Skin epidermis (tissue), 12 donors: ENCODE data around the gene POU3F1.
"Not testable (repeated sequence)": the region's sequence is repeated elsewhere in the genome, so short reads cannot be mapped to it uniquely, and the experiment has no call there.

ENCODE experiments used
- H3K27ac ChIP-seq, 21 experiments: fragments of 200-600 bp; sonication (generic) in 11 of 21; one replicate each; pipeline ENCODE4 v1.5.0; 2020; ENCODE audit warnings: mild to moderate bottlenecking in 3 of 21, inconsistent platforms in 2 of 21, moderate library complexity in 2 of 21
- H3K4me3 ChIP-seq, 7 experiments: fragments of 200-600 bp; sonication (generic) in 2 of 7; one replicate each; pipeline ENCODE4 v1.5.0; 2020; ENCODE audit warnings: inconsistent platforms in 2 of 7, mild to moderate bottlenecking in 2 of 7, moderate library complexity in 1 of 7

Gene POU3F1

DNA sequence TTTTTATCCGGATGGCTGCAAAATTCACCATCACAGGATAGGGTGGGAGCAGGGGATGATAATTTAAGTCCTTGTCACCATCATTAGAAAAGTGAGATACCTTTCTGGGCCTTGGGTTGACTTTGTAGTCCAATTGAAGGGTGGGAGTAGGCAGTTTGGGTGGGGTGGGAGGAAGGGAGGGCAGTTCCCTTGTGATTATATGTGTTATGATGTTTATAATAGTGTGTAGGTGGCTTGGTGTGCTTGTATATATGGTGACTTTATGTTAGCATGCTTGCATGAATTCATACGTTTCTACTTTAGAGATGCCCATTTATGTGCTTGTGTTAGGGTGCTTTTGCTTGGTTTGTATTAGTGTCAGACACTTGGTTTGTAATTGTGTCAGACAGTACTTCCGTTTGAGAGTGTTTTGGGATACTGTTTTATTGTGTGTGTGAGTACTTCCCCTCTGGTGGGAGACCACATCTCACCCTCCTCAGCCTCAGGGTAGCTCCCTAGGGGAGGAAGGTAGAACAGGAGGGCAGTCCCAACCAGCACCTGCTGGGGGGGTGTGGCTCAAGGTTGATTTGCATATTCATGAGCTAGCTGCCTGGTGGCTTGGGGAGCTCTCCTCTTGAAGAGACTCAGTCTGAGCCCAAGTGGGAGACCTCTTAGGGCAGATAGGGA, 6.3 kb upstream of the POU3F1 start:
- Histone ChIP-seq H3K27ac (peak overlapping the region in 1 of 21 experiments; percentile 32), H3K4me3 (no peak overlapping the region)

DNA sequence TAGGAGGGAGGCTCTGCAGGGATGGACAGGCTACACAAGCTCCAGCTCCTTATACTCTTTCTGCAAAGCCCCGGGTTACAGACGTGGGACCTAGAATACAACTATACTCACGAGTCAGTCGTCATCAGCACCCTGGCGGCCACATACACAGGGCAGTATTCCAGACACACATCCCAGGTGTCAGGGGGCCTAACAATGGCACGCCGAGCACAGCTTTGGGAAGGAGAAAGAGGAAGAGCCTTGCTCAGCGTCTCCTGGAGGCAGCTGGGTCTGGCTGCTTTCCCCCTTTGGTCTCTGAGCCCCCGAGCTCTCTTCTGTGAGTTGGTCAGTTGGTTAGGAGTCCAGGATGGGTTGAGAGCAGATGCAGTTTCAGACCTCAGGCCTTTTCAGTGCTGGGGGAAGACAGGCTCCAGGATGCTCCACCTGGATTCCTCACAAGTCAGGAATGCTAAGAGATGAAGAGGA, 4.5 kb upstream of the POU3F1 start:
- peak overlapping the region in 1 of 21 experiments; percentile 20 for H3K27ac ChIP-seq
- H3K4me3 ChIP-seq: no peak overlapping the region

DNA sequence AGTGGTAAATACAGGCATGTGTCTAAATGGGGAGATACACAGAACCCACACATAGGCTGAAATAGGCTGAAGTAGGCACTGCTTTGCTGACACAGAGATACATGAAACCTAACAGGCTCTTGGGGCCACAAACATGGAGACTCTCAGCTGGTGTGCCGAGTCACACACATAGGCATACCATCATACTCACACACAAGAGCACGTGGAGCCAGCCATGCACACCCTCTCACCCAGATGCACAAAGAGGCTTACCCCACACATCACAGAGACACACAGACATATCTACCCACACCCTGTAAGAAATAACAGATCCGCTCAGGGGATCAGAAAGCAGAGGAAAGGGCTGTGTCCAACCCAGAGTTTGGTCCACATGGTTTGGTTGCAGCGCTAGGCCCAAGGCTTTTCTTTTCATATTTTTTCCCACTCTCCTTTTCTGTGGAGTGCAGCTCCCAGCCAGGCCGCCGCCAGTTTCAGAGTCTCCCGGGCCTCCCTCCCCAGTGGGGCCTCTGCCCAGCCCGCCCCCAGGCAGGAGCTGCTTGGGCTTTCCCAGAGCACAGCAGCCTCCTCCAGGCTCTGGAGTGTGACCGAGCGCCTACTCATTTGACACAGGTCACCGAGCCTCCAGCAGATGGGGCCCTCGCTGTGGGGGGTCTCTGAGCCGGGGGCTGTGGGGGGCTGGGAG, 3.9 kb upstream of the POU3F1 start:
- Histone ChIP-seq H3K4me3 (no peak overlapping the region), H3K27ac (peak overlapping the region in 1 of 21 experiments; percentile 20)

DNA sequence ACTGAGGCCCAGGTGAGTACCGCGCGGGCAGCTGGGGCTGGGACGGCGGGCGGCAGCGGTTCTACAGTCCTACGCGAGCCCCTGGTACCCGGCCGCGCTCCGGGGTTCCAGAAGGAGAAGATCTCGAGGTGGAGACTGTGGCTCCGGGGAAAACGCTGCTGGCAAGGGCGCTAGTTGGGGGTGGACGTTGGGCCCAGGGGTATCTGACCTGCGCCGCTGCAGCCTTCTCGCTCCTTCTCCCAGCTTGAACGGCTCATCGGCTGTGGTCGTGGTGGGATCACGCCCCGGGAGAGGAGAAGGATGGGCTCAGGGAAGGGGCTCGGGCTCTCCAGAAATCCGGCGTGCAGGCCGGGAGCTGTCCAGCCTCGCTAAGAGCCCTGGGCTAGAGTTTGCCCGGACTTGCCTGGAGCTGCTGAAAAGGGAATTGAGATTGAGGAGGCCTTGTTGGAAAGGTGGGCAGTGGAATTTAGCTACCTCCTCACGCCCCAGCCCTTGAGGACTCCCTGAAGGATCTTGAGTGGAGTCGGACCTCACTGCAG, 1.1 kb upstream of the POU3F1 start:
- peak overlapping the region; percentile 40 to 72 (median 58) for H3K4me3 ChIP-seq
- H3K27ac ChIP-seq: peak overlapping the region in 20 of 21 experiments; percentile 2 to 83 (median 64)

DNA sequence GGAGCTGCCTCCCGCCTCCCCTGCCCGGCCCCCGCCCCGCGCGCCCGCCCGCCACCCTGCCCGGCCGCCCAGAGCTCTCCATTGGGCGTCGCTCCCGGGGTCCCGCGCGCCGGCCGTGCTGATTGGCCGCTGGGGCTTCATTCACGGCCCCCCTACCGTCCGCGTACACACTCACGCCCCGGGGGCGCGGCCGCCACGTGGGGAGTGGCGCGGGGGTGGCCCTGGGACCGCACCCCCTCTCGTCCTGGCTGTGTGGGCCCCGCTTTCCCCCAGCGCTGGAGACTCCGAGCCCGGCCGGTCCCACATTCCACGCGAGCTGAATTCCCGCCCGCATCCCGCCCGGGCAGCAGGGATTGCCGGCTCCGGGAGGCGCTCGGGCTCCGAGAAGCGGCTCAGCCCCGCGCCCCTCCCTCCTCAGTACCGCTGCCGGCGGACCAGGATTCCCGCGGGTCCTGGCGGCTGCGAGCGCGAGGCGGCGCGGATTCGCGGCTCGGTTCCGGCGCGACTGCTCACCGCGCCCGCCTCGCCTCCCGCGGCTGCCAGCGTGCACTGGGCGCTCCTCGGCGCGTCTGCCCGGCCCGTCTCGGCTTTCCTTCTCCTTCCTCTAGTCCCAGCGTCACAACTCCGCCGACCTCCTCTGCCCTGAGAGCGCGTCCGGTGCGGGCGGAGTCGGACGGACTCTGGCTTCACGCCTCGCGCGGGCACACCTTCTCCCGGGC, 450 bp upstream of the POU3F1 start:
- H3K27ac ChIP-seq: peak overlapping the region in 20 of 21 experiments; percentile 2 to 83 (median 64)
- H3K4me3 ChIP-seq: peak overlapping the region; percentile 40 to 72 (median 58)

DNA sequence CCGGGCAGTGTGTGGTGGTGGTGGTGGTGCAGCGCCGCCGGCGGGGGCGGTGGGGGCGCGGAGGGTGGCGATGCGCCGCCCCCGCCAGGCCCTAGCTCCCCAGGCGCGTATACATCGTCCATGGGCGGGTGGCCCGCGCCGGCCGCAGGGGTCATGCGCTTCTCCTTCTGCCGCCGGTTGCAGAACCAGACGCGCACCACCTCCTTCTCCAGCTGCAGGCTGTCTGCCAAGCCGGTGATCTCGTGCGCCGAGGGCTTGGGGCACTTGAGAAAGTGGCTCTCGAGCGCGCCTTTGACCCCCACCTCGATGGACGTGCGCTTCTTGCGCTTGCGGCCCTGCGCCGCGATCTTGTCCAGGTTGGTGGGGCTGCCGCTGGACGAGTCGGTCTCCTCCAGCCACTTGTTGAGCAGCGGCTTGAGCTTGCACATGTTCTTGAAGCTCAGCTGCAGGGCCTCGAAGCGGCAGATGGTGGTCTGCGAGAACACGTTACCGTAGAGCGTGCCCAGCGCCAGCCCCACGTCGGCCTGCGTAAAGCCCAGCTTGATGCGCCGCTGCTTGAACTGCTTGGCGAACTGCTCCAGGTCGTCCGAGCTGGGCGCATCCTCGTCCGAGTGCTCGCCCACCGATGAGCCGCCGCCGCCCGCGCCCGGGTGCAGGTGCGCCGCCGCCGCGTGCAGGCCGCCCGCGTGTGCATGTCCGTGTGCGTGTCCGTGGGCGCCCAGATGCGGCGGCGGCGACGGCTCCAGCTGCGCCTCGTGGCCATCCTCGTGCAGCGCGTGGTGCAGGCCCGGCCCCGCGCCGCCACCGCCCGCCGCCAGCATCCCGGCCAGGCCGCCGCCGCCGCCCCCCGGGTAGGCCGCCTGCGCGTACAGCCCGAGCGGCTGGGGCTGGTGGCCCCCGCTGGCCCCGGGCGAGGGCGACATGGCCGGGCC, 926 bp downstream of the POU3F1 start:
- peak overlapping the region in 10 of 21 experiments; percentile 7 to 79 (median 44) for H3K27ac ChIP-seq
- H3K4me3 ChIP-seq: peak overlapping the region; percentile 22 to 72 (median 40)

DNA sequence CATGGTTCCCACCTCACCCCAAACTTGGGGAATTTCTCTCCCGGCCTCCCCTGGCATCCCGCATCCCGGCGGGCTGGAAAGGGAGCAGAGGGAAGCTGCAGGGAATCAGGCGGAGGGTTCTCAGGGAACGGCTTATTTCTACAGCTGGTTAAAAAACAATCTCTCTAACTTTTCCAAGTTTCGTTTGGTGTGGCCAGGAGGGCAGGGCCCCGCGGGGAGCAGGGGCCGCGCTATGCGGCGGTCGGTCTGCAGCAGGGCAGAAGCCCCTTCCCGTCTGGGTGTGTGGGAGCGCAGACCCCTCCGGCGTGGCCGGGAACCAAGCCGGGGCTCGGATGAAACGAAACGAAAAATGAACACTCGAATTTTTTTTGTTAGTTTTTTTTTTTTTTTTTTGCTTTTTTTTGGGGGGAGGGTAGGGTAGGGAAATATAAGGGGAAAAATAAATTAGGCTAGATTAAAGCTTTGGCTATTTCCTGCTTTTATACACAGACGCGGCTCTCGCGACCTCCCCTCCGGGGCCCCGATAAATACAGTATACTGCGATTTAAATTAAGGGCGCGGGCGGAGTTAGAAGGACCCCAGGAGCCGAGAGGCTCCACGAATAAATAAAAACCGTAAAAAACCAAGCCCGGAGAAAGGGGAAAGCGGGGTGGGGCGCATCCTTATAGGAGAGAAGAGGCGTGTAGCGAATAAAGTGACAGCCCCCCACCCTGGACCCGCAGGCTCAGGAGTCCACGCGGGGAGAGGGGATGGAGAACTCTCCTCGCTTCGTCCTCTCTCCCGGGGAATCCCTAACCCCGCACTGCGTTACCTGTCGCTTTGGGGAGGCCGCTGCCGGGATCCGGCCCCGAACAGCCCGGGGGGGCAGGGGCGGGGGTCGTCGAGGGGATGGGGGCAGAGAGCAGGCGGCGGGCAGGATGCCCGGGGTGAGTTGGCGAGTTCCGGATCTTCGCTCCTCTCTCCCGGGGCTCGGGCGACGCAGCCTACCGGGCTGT, 2.1 kb downstream of the POU3F1 start:
- H3K27ac ChIP-seq: peak overlapping the region in 18 of 21 experiments; percentile 2 to 79 (median 55)

DNA sequence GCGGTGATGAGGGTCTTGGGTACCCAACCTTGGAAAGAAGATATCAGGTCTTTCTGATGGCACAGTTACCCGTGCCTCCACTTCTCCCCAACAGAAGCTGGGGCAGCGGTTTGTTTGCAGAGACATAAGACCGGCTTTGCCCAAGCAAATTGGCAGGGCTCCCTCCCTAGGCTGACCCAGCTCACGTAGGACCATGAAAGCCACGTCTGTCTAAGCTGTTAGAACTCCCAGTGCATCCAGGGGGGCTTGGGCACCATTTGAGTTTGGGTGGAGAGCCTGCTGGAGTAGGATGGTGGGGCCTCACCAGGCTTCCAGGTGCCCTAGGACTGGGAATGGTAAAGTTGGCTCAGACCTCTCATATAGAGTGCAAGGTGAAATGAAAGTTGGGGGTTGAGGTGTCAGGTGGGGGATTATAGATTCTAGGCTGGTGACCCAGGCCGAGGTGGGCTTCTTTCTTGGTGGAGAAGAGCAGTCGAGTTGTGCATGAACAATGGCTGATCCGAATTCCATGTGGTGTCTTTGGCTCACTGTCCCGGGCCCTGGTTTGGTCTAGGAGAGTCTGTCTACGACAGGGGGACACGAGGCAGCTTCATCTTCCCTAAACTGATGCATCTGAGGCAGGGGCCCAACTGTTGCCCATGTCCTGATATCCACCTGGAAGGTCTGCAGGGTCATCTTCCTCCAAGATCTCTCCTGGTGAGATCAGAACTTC, 3.4 kb downstream of the POU3F1 start:
- Histone ChIP-seq H3K27ac (peak overlapping the region in 7 of 21 experiments; percentile 2 to 78 (median 22)), H3K4me3 (peak overlapping the region in 6 of 7 experiments; percentile 32 to 72 (median 52))

More for the DNA sequence above, 2.1 kb downstream of the POU3F1 start:
- H3K4me3 ChIP-seq: peak overlapping the region; percentile 32 to 72 (median 41)

DNA sequence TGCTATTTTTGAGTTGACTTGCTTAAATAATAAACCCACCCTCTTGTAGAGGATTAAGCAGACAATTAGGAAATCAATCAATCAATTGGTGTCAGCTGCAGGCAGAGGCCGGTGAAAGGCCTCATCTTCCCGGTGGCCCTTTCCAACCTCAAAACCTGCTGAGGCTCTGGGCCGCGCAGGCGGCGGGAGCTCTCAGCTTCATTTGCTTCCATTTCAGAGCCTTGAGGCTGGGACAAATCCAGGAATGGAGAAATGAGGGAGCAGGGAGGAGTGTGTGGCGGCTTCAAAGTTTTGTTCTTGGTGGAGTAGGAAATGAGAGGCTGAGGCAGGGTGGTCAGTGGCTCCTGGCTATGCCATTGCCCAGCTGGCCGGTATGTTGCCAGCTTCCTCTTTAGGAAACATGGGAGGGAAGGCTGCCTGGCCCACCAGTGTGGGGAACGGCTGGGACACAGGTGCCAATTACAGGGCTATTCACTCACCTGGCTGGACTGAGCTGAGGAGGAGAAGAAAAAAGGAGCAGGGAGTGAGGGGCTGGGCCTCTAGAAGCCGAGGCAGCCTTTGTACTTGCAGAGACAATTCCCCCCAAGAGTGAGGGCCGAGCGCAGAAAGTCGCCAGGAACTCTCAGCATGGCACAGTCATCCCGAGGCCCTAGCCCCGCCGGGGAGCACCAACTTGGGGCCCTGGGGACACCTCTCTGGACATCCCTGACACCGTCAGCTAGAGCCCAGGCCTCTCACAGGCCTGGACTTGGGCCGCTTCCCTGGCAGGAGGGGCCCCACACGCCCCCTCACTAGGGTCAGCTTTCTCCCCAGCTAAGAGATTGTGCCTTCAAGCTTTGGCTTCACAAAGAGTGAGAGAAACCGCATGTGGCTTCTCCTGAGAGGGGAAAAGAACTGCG, 4.4 kb downstream of the POU3F1 start:
- Histone ChIP-seq H3K27ac (peak overlapping the region in 4 of 21 experiments; percentile 16 to 34 (median 22)), H3K4me3 (peak overlapping the region in 6 of 7 experiments; percentile 9 to 72 (median 48))

DNA sequence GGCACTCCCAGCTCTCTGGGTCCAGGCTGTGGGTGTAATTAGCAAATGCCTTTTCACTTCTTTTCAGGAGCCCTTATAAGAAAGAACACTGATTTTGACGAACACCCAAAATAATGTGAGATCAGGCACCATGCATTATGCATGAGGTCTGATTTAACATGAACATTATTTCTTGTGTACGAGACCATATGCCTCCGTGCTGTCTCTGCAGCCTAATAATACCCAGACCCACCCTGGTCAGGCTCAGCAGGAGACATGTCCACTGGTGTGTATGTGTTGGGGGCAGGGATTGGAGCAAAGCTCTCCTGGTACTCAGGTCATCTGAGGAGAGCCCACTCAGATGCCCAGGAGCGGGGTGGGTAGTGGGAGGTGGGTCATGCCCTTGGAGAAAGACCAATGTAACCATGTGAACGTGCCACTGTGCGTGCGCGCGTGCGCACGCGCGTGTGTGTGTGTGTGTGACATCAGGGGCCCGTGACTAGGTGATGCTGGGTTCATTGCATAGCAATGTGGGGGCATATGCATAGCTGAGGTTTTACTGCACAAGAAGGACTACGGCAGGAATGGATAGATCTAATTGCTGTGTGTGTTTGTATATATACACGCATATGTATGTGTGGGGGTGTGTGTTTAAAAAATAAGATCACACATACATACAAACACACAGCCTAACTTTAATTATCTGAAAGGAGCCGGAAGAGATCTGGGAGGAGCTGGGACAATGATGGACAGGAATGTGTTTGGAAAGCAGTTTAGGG, 7.1 kb downstream of the POU3F1 start:
- H3K27ac ChIP-seq: peak overlapping the region in 1 of 21 experiments; percentile 41
- H3K4me3 ChIP-seq: no peak overlapping the region

DNA sequence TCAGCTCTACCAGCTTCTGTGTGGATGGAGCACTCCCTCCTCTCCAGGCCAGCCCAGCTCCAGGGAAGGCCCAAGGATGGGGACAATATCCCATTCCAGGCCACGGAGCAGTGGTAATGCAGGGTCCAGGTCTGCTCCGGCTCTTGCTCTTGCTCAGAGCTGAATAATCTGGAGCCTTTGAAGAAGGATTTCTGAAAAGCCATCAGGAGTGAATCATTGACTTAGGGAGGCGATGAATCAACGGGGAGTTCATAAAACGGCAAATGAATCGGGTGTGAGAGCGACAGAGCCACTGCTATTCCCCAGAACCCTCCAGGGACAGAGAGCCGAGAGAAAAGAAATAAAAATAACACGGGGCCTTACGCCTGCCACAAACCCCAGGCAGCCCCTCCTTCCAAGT, 7.7 kb downstream of the POU3F1 start:
- H3K27ac ChIP-seq: peak overlapping the region in 1 of 21 experiments; percentile 41
- no peak overlapping the region for H3K4me3 ChIP-seq

DNA sequence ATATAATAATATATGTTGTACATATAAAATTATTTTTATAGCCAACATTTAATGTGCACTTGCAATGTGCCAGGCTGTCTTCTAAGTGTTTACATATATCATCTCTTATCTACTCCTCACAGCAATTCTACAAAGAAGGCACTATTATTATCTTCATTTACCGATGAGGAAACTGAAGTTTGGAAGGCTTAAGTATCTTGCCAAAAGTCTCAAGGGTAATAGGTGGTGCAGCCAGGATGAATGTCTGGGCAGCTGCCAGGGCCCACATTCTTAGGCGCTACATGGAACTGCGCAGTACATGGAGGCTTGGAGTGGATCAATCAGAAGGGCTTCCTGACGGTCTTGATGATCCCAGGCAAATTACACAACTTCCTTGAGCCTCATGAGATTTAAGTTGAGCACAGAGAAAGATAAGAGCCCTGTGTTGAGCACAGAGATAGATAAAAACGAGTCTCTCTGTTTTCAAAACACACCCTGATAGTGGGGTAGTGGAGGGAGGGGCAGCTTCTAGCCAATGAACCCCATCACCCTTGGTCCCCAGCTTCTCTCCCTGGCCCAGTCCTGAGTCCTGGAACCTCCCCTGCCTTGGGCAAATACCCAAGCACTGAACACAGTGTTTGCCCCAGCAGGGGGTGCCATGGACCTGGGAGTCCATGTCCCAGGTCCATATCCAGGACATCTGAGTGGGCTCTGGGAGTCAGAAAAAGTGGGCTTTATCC, 9.2 kb downstream of the POU3F1 start:
- Histone ChIP-seq H3K27ac (no peak overlapping the region), H3K4me3 (no peak overlapping the region)

DNA sequence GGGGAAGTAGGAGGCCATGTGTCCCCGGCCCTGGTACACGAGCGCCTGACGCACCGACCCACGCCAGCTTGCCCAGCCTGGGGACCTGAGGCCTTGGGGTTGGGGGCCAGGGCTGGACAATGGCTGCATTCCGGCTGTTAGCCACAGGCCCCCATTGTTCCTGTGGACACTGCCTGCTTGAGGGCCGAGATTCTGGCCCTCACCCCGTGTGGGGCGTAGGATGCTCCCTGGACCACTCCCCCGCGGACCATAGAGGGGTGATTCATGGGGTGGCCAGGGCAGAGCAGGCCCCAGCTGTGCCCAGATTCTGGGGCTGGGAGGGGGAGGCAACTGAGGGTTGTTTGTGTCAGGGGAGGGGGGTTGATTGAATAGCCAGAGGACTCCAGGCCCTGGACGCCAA, 11.7 kb downstream of the POU3F1 start:
- Histone ChIP-seq H3K4me3 (no peak overlapping the region), H3K27ac (no peak overlapping the region)

DNA sequence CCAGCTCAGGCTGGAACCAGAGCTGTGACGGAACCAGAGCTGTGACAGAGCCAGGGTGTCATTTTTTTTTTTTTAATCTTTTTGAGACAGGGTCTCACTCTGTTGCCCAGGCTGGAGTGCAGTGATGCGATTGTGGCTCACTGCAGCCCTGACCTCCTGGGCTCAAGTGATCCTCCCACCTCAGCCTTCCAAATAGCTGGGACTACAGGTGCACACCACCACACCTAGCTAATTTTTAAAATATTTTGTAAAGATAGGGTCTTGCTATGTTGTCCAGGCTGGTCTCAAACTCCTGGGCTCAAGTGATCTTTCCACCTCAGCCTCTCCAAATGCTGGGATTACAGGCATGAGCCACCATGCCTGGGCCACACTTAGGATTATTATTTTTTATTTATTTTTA, 13.6 kb downstream of the POU3F1 start:
- H3K4me3 ChIP-seq, H3K27ac ChIP-seq: not testable (repeated sequence)

DNA sequence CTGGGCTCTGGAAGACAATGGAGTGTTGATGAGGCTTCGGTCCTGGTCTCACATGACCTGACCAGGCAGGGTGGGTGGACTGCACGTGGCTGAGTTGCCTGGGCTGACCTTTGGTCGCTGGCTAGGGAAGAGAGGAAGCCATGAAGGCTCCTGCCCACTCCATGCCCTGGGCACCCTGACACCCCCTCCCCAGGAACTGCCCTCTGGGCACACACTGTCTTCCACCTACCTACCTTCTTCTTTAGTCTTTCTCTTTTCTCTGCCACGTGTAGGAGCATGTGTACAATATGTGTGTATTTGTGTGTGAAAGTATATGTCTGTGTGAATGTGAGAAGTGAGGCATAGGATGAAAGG, 15.1 kb downstream of the POU3F1 start:
- peak overlapping the region in 14 of 21 experiments; percentile 0 to 93 (median 82) for H3K27ac ChIP-seq

More for the DNA sequence above, 15.1 kb downstream of the POU3F1 start:
- no peak overlapping the region for H3K4me3 ChIP-seq
